Neural cell (in vitro differentiated cells): ENCODE results near the gene AICDA. TPM values are rescaled to one million over a fixed set of nuclear protein-coding genes. Genes with fewer than 3 reads are reported as not detected.

Source experiments
- H2AFZ ChIP-seq: fragments of 200-600, 300-800 bp; sonication (generic), shearing (Covaris generic); 2 replicates; pipeline ENCODE4 v1.6.0; 2014; ENCODE audit warnings: low read depth, mild to moderate bottlenecking, antibody characterized with exemption, low read length, moderate library complexity
- H3F3A ChIP-seq: fragments of 200-600 bp; shearing (Covaris generic); 2 replicates; pipeline ENCODE4 v1.6.1; 2016; ENCODE audit warnings: mild to moderate bottlenecking, moderate library complexity, mixed read lengths, antibody characterized with exemption, low read length; ENCODE audit not compliant: insufficient read depth, poor library complexity, severe bottlenecking
- H3K27ac ChIP-seq: fragments of 200-600, 300-800 bp; sonication (generic), shearing (Covaris generic); 2 replicates; pipeline ENCODE4 v1.5.1; 2014; ENCODE audit warnings: mild to moderate bottlenecking, low read length, moderate library complexity
- H3K27me3 ChIP-seq: fragments of 300-800, 200-600 bp; sonication (generic), shearing (Covaris generic); 2 replicates; pipeline ENCODE4 v1.6.0; 2014; ENCODE audit warnings: mild to moderate bottlenecking, low read depth, low read length, moderate library complexity; ENCODE audit not compliant: insufficient read depth
- H3K36me3 ChIP-seq: fragments of 300-800, 200-600 bp; sonication (generic), shearing (Covaris generic); 2 replicates; pipeline ENCODE4 v1.5.1; 2014; ENCODE audit warnings: mild to moderate bottlenecking, antibody characterized with exemption, low read length, moderate library complexity; ENCODE audit not compliant: insufficient read depth
- H3K4me2 ChIP-seq: fragments of 300-800, 200-600 bp; sonication (generic), shearing (Covaris generic); 2 replicates; pipeline ENCODE4 v1.6.0; 2014; ENCODE audit warnings: mild to moderate bottlenecking, low read length
- H3K4me3 ChIP-seq: fragments of 300-800, 200-600 bp; sonication (generic), shearing (Covaris generic); 2 replicates; pipeline ENCODE4 v1.5.1; 2014; ENCODE audit warnings: mild to moderate bottlenecking, low read length, moderate library complexity
- H3K79me2 ChIP-seq: fragments of 200-600 bp; shearing (Covaris generic); replicated peaks from 2 replicates; pipeline ENCODE4 v1.6.0; 2014; ENCODE audit warnings: mild to moderate bottlenecking, low read length, moderate library complexity; ENCODE audit not compliant: insufficient read depth
- H3K9ac ChIP-seq: fragments of 300-800, 200-600 bp; sonication (generic), shearing (Covaris generic); 2 replicates; pipeline ENCODE4 v1.6.1; 2016; ENCODE audit warnings: mild to moderate bottlenecking, low read length, mixed read lengths
- H3K9me2 ChIP-seq: fragments of 200-600 bp; shearing (Covaris generic); 2 replicates; pipeline ENCODE4 v1.6.1; 2016; ENCODE audit warnings: mild to moderate bottlenecking, low read length, mixed read lengths; ENCODE audit not compliant: insufficient read depth
- H3K9me3 ChIP-seq: fragments of 200-600, 300-800 bp; sonication (generic), shearing (Covaris generic); 2 replicates; pipeline ENCODE4 v1.6.1; 2016; ENCODE audit warnings: mild to moderate bottlenecking, mixed run types, low read length, moderate library complexity, mixed read lengths
- H4K20me1 ChIP-seq: fragments of 200-600 bp; shearing (Covaris generic); 2 replicates; pipeline ENCODE4 v1.6.1; 2016; ENCODE audit warnings: mild to moderate bottlenecking, mixed run types; ENCODE audit not compliant: insufficient read depth
- EP300 ChIP-seq: fragments of 450-650 bp; conservative IDR thresholded peaks from 2 replicates; pipeline ENCODE4 v1.6.1; 2014; ENCODE audit warnings: antibody characterized with exemption, mild to moderate bottlenecking, moderate library complexity; ENCODE audit not compliant: poor library complexity, severe bottlenecking
- EZH2 ChIP-seq: fragments of 200-600, 300-800 bp; shearing (Covaris generic), sonication (generic); IDR thresholded peaks from 2 replicates; pipeline ENCODE4 v1.6.1; 2014; ENCODE audit warnings: antibody characterized with exemption, low read length, borderline replicate concordance, mild to moderate bottlenecking; ENCODE audit not compliant: insufficient read depth, poor library complexity, severe bottlenecking
- MXI1 ChIP-seq: fragments of 450-650 bp; conservative IDR thresholded peaks from 2 replicates; pipeline ENCODE4 v1.6.1; 2014; ENCODE audit warnings: antibody characterized with exemption, mild to moderate bottlenecking; ENCODE audit not compliant: poor library complexity, severe bottlenecking
- POLR2AphosphoS5 ChIP-seq: IDR thresholded peaks from 2 replicates; pipeline ENCODE4 v1.6.1; 2012
- RAD21 ChIP-seq: fragments of 450-650 bp; conservative IDR thresholded peaks from 2 replicates; pipeline ENCODE4 v1.6.1; 2014; ENCODE audit warnings: antibody characterized with exemption, mild to moderate bottlenecking, moderate library complexity
- SMC3 ChIP-seq: fragments of 450-650 bp; conservative IDR thresholded peaks from 2 replicates; pipeline ENCODE4 v1.6.1; 2014; ENCODE audit warnings: antibody characterized with exemption, mild to moderate bottlenecking, moderate library complexity; ENCODE audit not compliant: poor library complexity
- TAF1 ChIP-seq: IDR thresholded peaks from 2 replicates; pipeline ENCODE4 v1.6.1; 2012; ENCODE audit warnings: low read depth
- polyA plus RNA-seq: library from polyadenylated mRNA; depleted of rRNA; stranded (reverse); fragments of >200 nt; gene quantifications from 2 replicates; pipeline ENCODE4 v1.2.3, GENCODE V29; 2014
- TF ChIP-seq, protein P1 (sequence below): IDR thresholded peaks from 2 replicates; pipeline ENCODE4 v1.6.1; 2012; ENCODE audit warnings: borderline replicate concordance
- TF ChIP-seq, protein P2 (sequence below): fragments of 450-650 bp; IDR thresholded peaks from 2 replicates; pipeline ENCODE4 v1.5.1; 2014; ENCODE audit warnings: antibody characterized with exemption, mild to moderate bottlenecking, moderate library complexity; ENCODE audit not compliant: poor library complexity, severe bottlenecking

Gene AICDA
- polyA plus RNA-seq, 1 donor from 2014 or later, result not detected

DNA sequence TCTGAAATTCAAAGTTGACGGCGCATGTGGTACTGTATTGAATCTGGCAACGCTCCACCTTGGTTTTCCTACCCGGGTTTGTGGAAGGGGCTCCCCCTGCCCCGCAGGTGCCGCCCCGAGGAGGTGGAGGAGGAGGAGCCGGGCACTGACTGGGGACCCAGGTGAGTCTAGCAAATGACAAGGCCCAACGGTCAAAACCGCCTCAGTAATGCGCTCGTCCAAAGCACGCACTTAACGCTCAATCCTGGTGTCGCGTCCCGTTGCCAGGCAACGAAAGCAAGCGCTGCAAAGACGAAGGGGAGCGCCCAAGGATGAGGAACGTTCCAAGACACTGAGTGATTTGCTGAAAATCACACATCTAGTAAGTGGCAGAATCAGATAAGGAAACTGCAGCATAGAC, 48.0 kb downstream of the AICDA start:
- no peak for TF ChIP-seq TAF1
- no peak for TF ChIP-seq SMC3
- no peak for TF ChIP-seq EZH2
- TF ChIP-seq, protein P1, sequence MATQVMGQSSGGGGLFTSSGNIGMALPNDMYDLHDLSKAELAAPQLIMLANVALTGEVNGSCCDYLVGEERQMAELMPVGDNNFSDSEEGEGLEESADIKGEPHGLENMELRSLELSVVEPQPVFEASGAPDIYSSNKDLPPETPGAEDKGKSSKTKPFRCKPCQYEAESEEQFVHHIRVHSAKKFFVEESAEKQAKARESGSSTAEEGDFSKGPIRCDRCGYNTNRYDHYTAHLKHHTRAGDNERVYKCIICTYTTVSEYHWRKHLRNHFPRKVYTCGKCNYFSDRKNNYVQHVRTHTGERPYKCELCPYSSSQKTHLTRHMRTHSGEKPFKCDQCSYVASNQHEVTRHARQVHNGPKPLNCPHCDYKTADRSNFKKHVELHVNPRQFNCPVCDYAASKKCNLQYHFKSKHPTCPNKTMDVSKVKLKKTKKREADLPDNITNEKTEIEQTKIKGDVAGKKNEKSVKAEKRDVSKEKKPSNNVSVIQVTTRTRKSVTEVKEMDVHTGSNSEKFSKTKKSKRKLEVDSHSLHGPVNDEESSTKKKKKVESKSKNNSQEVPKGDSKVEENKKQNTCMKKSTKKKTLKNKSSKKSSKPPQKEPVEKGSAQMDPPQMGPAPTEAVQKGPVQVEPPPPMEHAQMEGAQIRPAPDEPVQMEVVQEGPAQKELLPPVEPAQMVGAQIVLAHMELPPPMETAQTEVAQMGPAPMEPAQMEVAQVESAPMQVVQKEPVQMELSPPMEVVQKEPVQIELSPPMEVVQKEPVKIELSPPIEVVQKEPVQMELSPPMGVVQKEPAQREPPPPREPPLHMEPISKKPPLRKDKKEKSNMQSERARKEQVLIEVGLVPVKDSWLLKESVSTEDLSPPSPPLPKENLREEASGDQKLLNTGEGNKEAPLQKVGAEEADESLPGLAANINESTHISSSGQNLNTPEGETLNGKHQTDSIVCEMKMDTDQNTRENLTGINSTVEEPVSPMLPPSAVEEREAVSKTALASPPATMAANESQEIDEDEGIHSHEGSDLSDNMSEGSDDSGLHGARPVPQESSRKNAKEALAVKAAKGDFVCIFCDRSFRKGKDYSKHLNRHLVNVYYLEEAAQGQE, result no peak
- Histone ChIP-seq H3K9me2 (no peaks in the 10 kb centered on the region), H4K20me1 (no peaks in the 10 kb centered on the region), H3K79me2 (no peaks in the 10 kb centered on the region), H3K9ac (no peak overlapping the region), H3F3A (no peaks in the 10 kb centered on the region), H3K9me3 (no peaks in the 10 kb centered on the region), H3K27me3 (no peaks in the 10 kb centered on the region), H2AFZ (no peak overlapping the region), H3K4me3 (no peak overlapping the region), H3K36me3 (no peaks in the 10 kb centered on the region), H3K4me2 (no peak overlapping the region), H3K27ac (no peak overlapping the region)

DNA sequence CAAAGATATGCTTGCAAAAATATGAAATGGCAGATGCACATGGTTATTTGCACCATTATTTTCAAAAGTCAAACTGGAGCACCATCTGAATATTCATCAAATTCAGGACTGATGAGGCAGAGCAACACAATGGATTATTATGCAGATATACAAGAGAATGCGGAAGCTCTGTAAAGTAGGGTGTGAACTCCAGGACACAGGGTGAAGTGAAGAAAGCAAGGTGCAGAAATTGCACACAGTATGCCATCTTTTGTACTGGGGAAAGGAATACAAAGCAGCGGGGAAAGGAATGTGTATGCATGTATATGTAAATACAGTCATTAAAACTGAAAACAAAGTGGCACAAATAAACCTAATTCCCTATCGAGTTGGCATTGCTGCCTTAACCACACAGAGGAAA, 49.3 kb downstream of the AICDA start:
- Histone ChIP-seq H3K9me2 (no peaks in the 10 kb centered on the region), H3F3A (no peaks in the 10 kb centered on the region), H3K79me2 (no peaks in the 10 kb centered on the region), H3K4me2 (no peak overlapping the region), H3K4me3 (no peak overlapping the region), H3K27ac (no peak overlapping the region), H3K36me3 (no peaks in the 10 kb centered on the region), H3K9ac (no peak overlapping the region), H2AFZ (no peak overlapping the region), H3K27me3 (no peaks in the 10 kb centered on the region), H3K9me3 (no peaks in the 10 kb centered on the region), H4K20me1 (no peaks in the 10 kb centered on the region)
- no peak for TF ChIP-seq SMC3
- TF ChIP-seq POLR2AphosphoS5, result no peak
- TF ChIP-seq EP300, result no peak
- TF ChIP-seq MXI1, result no peak
- TF ChIP-seq RAD21, result no peak
- TF ChIP-seq TAF1, result no peak
- TF ChIP-seq, protein P2, sequence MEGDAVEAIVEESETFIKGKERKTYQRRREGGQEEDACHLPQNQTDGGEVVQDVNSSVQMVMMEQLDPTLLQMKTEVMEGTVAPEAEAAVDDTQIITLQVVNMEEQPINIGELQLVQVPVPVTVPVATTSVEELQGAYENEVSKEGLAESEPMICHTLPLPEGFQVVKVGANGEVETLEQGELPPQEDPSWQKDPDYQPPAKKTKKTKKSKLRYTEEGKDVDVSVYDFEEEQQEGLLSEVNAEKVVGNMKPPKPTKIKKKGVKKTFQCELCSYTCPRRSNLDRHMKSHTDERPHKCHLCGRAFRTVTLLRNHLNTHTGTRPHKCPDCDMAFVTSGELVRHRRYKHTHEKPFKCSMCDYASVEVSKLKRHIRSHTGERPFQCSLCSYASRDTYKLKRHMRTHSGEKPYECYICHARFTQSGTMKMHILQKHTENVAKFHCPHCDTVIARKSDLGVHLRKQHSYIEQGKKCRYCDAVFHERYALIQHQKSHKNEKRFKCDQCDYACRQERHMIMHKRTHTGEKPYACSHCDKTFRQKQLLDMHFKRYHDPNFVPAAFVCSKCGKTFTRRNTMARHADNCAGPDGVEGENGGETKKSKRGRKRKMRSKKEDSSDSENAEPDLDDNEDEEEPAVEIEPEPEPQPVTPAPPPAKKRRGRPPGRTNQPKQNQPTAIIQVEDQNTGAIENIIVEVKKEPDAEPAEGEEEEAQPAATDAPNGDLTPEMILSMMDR, result no peak

DNA sequence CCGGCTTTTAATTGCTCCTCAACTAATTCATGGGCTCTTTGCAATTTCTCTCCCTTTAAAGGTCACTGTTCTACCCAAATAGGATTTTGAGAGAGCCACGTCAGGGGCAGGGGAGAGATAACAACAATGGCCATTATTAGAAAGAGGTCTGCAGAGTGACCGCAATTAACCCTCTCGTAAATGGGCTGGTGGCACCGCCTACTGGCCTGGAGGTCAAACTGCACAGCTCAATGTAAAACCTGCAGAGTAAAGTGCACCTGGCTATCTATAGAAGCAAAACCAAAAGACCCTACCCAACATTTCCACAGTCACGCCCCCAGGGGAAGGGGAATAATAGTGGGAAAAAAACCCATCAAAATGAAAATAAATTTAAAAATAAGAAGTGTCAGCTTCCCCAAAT, 50.3 kb downstream of the AICDA start:
- H3K27me3 ChIP-seq, result no peaks in the 10 kb centered on the region
- H2AFZ ChIP-seq, result no peak overlapping the region
- H3K9ac ChIP-seq, result no peak overlapping the region
- no peaks in the 10 kb centered on the region for H3F3A ChIP-seq
- H3K27ac ChIP-seq, result no peak overlapping the region
- H3K36me3 ChIP-seq, result no peaks in the 10 kb centered on the region
- no peak overlapping the region for H3K4me2 ChIP-seq
- H3K9me2 ChIP-seq, result no peaks in the 10 kb centered on the region
- no peaks in the 10 kb centered on the region for H4K20me1 ChIP-seq
- no peaks in the 10 kb centered on the region for H3K79me2 ChIP-seq
- no peak overlapping the region for H3K4me3 ChIP-seq
- TF ChIP-seq, protein P2, result no peak
- TF ChIP-seq TAF1, result no peak
- no peaks in the 10 kb centered on the region for H3K9me3 ChIP-seq
